ENCODE data around the gene ZCCHC17. TPM values are rescaled to one million over a fixed set of nuclear protein-coding genes. Genes with fewer than 3 reads are reported as not detected.
A peak's percentile ranks its signal among the peaks of the same experiment; 100 is the strongest.

The ZCCHC17 gene
- total RNA-seq, 1 donor from 2014 or later: 64.5 TPM

- no peak for DNase-seq
- H3K4me3 Mint-ChIP-seq (ENCODE audit: unreplicated experiment): peak overlapping the region; percentile 87
These were observed 77.2 kb downstream of the ZCCHC17 start for GRCh38 chr1:31373897-31374486.

GRCh38 chr1:31374511-31375196 lies 77.8 kb downstream of the ZCCHC17 start:
- peak overlapping the region; percentile 17 for H3K27ac Mint-ChIP-seq (ENCODE audit: unreplicated experiment)
- H3K36me3 Mint-ChIP-seq (ENCODE audit: unreplicated experiment): no peaks in the 10 kb centered on the region
- peaks cover 3% of the 10 kb centered on the region for H3K9me3 Mint-ChIP-seq (ENCODE audit: unreplicated experiment)
- DNase-seq: no peak
- H3K27me3 Mint-ChIP-seq (ENCODE audit: unreplicated experiment): peaks cover 13% of the 10 kb centered on the region
- TF ChIP-seq CTCF (IDR thresholded peaks at IDR 0.05; ENCODE audit: partially characterized antibody, unreplicated experiment): no peak
- H3K4me3 Mint-ChIP-seq (ENCODE audit: unreplicated experiment): no peak overlapping the region
- H3K4me1 Mint-ChIP-seq (ENCODE audit: low read depth, unreplicated experiment): peaks cover 57% of the 10 kb centered on the region

More at GRCh38 chr1:31373897-31374486, 77.2 kb downstream of the ZCCHC17 start:
- no peak for TF ChIP-seq CTCF (IDR thresholded peaks at IDR 0.05; ENCODE audit: partially characterized antibody, unreplicated experiment)
- Mint-ChIP-seq H3K9me3 (ENCODE audit: unreplicated experiment) (peaks cover 3% of the 10 kb centered on the region), H3K36me3 (ENCODE audit: unreplicated experiment) (no peaks in the 10 kb centered on the region), H3K27ac (ENCODE audit: unreplicated experiment) (peak overlapping the region; percentile 97), H3K4me1 (ENCODE audit: low read depth, unreplicated experiment) (peaks cover 57% of the 10 kb centered on the region), H3K27me3 (ENCODE audit: unreplicated experiment) (peaks cover 13% of the 10 kb centered on the region)

- DNase-seq: peak; percentile 86
- Mint-ChIP-seq H3K27me3 (ENCODE audit: unreplicated experiment) (peaks cover 15% of the 10 kb centered on the region), H3K4me3 (ENCODE audit: unreplicated experiment) (peak overlapping the region; percentile 73), H3K9me3 (ENCODE audit: unreplicated experiment) (peaks cover 6% of the 10 kb centered on the region), H3K27ac (ENCODE audit: unreplicated experiment) (peak overlapping the region; percentile 98), H3K36me3 (ENCODE audit: unreplicated experiment) (no peaks in the 10 kb centered on the region), H3K4me1 (ENCODE audit: low read depth, unreplicated experiment) (peaks cover 46% of the 10 kb centered on the region)
- no peak for TF ChIP-seq CTCF (IDR thresholded peaks at IDR 0.05; ENCODE audit: partially characterized antibody, unreplicated experiment)
These were observed 79.7 kb downstream of the ZCCHC17 start for GRCh38 chr1:31376375-31377134.

GRCh38 chr1:31377364-31377863 lies 80.6 kb downstream of the ZCCHC17 start:
- H3K4me1 Mint-ChIP-seq (ENCODE audit: low read depth, unreplicated experiment): peaks cover 48% of the 10 kb centered on the region
- peaks cover 14% of the 10 kb centered on the region for H3K27me3 Mint-ChIP-seq (ENCODE audit: unreplicated experiment)
- peak overlapping the region; percentile 10 for H3K4me3 Mint-ChIP-seq (ENCODE audit: unreplicated experiment)
- DNase-seq: no peak
- peaks cover 6% of the 10 kb centered on the region for H3K9me3 Mint-ChIP-seq (ENCODE audit: unreplicated experiment)
- no peaks in the 10 kb centered on the region for H3K36me3 Mint-ChIP-seq (ENCODE audit: unreplicated experiment)
- TF ChIP-seq CTCF (IDR thresholded peaks at IDR 0.05; ENCODE audit: partially characterized antibody, unreplicated experiment): no peak
- peak overlapping the region; percentile 98 for H3K27ac Mint-ChIP-seq (ENCODE audit: unreplicated experiment)

Measured in glutamatergic neuron (in vitro differentiated cells).